ENCODE data around the gene ZBTB16. TPM values are rescaled to one million over a fixed set of nuclear protein-coding genes. Genes with fewer than 3 reads are reported as not detected.

Gene ZBTB16
- total RNA-seq, 2 donors from 2014 or later = 3.3 to 4.0 TPM

- H3K27me3 Mint-ChIP-seq (ENCODE audit: low read depth) = no peaks in the 10 kb centered on the region
- DNase-seq (no peak), ATAC-seq (replicated peaks in 1 of 2) (no peak)
- no peaks in the 10 kb centered on the region for H3K9me3 Mint-ChIP-seq
- H3K36me3 Mint-ChIP-seq (ENCODE audit: insufficient read depth in 2 of 2) = no peaks in the 10 kb centered on the region
- H3K27ac Mint-ChIP-seq = no peak overlapping the region
- H3K4me3 Mint-ChIP-seq = no peak overlapping the region
- no peaks in the 10 kb centered on the region for H3K4me1 Mint-ChIP-seq (ENCODE audit: low read depth)
These were observed 228.6 kb downstream of the ZBTB16 start for GRCh38 chr11:114288136-114288535.

DNA sequence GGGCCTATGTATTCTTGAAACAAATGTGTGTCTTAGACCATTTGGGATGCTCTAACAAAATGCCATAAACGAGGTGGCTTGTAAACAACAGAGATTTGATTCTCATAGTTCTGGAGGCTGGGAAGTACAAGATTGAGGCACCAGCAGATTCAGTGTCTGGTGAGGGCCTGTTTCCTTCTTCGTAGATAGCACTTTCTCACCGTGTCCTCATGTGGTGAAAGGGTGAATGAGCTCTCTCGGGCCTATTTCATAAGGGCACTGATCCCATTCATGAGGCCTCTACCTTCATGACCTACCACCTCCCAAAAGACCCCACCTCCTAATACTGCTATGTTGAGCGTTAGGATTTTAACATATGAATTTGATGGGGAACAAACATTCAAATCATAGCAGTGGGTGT lies 230.3 kb downstream of the ZBTB16 start:
- H3K27ac Mint-ChIP-seq = no peak overlapping the region
- DNase-seq = no peak
- H3K4me3 Mint-ChIP-seq = no peak overlapping the region
- no peak for ATAC-seq (replicated peaks in 1 of 2)
- no peaks in the 10 kb centered on the region for H3K4me1 Mint-ChIP-seq (ENCODE audit: low read depth)
- no peaks in the 10 kb centered on the region for H3K27me3 Mint-ChIP-seq (ENCODE audit: low read depth)
- H3K36me3 Mint-ChIP-seq (ENCODE audit: insufficient read depth in 2 of 2) = peaks cover 0 to 1% of the 10 kb centered on the region in 2 donors
- H3K9me3 Mint-ChIP-seq = peaks cover 0 to 2% of the 10 kb centered on the region in 2 donors

- DNase-seq (no peak), ATAC-seq (replicated peaks in 1 of 2) (no peak)
- Mint-ChIP-seq H3K27me3 (ENCODE audit: low read depth) (no peaks in the 10 kb centered on the region), H3K36me3 (ENCODE audit: insufficient read depth in 2 of 2) (peaks cover 0 to 1% of the 10 kb centered on the region in 2 donors), H3K4me3 (no peak overlapping the region), H3K9me3 (peaks cover 0 to 2% of the 10 kb centered on the region in 2 donors), H3K27ac (no peak overlapping the region), H3K4me1 (ENCODE audit: low read depth) (no peaks in the 10 kb centered on the region)
These were observed 231.2 kb downstream of the ZBTB16 start for GRCh38 chr11:114290503-114291235.

- ATAC-seq (replicated peaks in 1 of 2) (no peak), DNase-seq (no peak)
- Mint-ChIP-seq H3K9me3 (peaks cover 0 to 2% of the 10 kb centered on the region in 2 donors), H3K4me1 (ENCODE audit: low read depth) (no peaks in the 10 kb centered on the region), H3K36me3 (ENCODE audit: insufficient read depth in 2 of 2) (peaks cover 0 to 1% of the 10 kb centered on the region in 2 donors), H3K27me3 (ENCODE audit: low read depth) (no peaks in the 10 kb centered on the region), H3K27ac (no peak overlapping the region), H3K4me3 (no peak overlapping the region)
These were observed 231.9 kb downstream of the ZBTB16 start for GRCh38 chr11:114291381-114291780.

GRCh38 chr11:114291842-114292680 lies 232.6 kb downstream of the ZBTB16 start:
- peaks cover 0 to 1% of the 10 kb centered on the region in 2 donors for H3K36me3 Mint-ChIP-seq (ENCODE audit: insufficient read depth in 2 of 2)
- ATAC-seq (replicated peaks in 1 of 2) (no peak), DNase-seq (no peak)
- H3K27me3 Mint-ChIP-seq (ENCODE audit: low read depth) = no peaks in the 10 kb centered on the region
- H3K4me3 Mint-ChIP-seq = peak overlapping the region in 1 of 2 donors; percentile 78
- peak overlapping the region; percentile 46 for H3K27ac Mint-ChIP-seq
- peaks cover 0 to 2% of the 10 kb centered on the region in 2 donors for H3K9me3 Mint-ChIP-seq
- no peaks in the 10 kb centered on the region for H3K4me1 Mint-ChIP-seq (ENCODE audit: low read depth)

DNA sequence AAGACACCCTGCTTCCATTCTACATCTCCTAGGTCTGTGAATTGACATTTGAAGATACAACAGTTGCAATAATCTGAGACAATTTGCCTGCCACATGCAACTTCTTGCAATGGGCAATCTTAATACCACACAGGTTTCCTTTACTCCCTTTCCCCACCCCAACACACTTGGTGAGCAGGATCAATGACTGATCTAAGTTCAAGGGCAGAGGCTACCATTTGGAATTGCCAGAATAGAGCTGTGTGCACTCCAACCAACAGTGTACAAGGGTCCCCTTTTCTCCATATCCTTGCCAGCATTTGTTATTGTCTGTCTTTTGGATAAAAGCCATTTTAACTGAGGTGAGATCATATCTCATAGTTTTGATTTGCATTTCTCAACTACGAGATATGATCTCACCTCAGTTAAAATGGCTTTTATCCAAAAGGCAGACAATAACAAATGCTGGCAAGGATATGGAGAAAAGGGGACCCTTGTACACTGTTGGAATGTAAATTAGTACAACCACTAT lies 233.7 kb downstream of the ZBTB16 start:
- no peak for DNase-seq
- ATAC-seq (replicated peaks in 1 of 2) = no peak
- H3K4me3 Mint-ChIP-seq = no peak overlapping the region
- no peaks in the 10 kb centered on the region for H3K27me3 Mint-ChIP-seq (ENCODE audit: low read depth)
- no peak overlapping the region for H3K27ac Mint-ChIP-seq
- H3K36me3 Mint-ChIP-seq (ENCODE audit: insufficient read depth in 2 of 2) = peaks cover 0 to 1% of the 10 kb centered on the region in 2 donors
- H3K4me1 Mint-ChIP-seq (ENCODE audit: low read depth) = no peaks in the 10 kb centered on the region
- H3K9me3 Mint-ChIP-seq = peaks cover 0 to 2% of the 10 kb centered on the region in 2 donors

DNA sequence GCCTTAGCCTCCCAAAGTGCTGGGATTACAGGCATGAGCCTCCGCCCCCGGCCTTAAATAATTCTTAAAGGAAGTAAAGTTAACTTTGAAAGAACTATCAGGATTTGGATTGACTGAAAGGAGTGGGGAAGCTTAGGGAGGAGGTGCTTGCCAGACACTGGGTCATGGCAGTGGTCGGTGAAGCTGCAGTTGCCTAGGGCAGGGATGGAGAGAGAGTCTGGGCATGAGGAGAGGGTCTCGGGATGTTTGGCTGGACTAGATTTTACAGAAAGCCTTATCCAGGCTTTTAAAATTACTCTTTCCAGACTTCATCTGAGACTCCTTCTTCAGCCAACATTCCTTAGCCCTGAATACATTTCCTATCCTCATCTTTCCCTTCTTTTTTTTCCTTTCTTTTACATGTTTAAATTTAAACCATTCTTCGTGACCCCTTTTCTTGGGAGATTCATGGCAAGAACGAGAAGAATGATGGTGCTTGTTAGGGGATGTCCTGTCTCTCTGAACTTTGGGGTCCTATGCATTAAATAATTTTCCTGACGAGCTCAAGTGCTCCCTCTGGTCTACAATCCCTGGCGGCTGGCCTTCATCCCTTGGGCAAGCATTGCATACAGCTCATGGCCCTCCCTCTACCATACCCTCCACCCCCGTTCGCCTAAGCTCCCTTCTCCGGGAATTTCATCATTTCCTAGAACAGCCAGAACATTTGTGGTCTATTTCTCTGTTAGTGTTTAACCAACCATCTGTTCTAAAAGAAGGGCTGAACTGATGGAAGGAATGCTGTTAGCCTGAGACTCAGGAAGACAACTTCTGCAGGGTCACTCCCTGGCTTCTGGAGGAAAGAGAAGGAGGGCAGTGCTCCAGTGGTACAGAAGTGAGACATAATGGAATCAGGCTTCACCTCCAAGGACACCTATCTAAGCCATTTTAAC lies 236.4 kb downstream of the ZBTB16 start, which contains the start of gene NNMT:
Gene NNMT, plus strand, starts transcription at position 724 of the 929 bp plus-strand sequence. Its CDS starts 158 bp downstream, at position 882.
- Mint-ChIP-seq H3K4me3 (no peak within 1 kb of the TSS), H3K27me3 (ENCODE audit: low read depth) (no peaks in the 10 kb centered on the region), H3K36me3 (ENCODE audit: insufficient read depth in 2 of 2) (peaks cover 0 to 6% of the 10 kb centered on the region in 2 donors), H3K27ac (no peak within 1 kb of the TSS), H3K4me1 (ENCODE audit: low read depth) (no peaks in the 10 kb centered on the region), H3K9me3 (peaks cover 0 to 4% of the 10 kb centered on the region in 2 donors)
- ATAC-seq (replicated peaks in 1 of 2) = no peak
- no peak for DNase-seq

- Mint-ChIP-seq H3K4me3 (no peak overlapping the region), H3K36me3 (ENCODE audit: insufficient read depth in 2 of 2) (peaks cover 0 to 8% of the 10 kb centered on the region in 2 donors), H3K4me1 (ENCODE audit: low read depth) (no peaks in the 10 kb centered on the region), H3K27me3 (ENCODE audit: low read depth) (no peaks in the 10 kb centered on the region), H3K9me3 (peaks cover 0 to 4% of the 10 kb centered on the region in 2 donors), H3K27ac (no peak overlapping the region)
- ATAC-seq (replicated peaks in 1 of 2) = no peak
- no peak for DNase-seq
These were observed 237.3 kb downstream of the ZBTB16 start for GRCh38 chr11:114296605-114297372.

- Mint-ChIP-seq H3K4me1 (ENCODE audit: low read depth) (no peaks in the 10 kb centered on the region), H3K27ac (no peak overlapping the region), H3K27me3 (ENCODE audit: low read depth) (no peaks in the 10 kb centered on the region), H3K9me3 (peaks cover 2 to 6% of the 10 kb centered on the region in 2 donors), H3K36me3 (ENCODE audit: insufficient read depth in 2 of 2) (peaks cover 0 to 9% of the 10 kb centered on the region in 2 donors), H3K4me3 (no peak overlapping the region)
- no peak for DNase-seq
- no peak for ATAC-seq (replicated peaks in 1 of 2)
These were observed 238.5 kb downstream of the ZBTB16 start for GRCh38 chr11:114297806-114298709.

DNA sequence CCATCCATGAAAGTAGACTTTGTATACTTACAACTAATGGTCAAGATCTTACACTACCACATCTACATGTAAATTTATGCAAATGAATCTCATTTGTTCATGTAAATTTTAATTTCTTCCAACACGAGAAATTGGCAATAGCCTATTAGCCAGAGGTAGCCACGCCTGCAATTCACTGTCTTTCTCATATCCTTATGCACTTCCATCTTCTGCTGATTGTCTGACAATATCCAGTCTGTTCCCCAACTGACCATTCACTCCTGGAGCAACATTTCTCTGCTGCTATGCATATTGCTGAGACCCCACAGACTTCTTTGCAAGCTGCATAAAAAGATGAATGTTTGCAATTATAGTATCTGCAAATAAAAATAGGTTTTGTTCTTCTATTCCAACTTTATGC lies 239.2 kb downstream of the ZBTB16 start:
- Mint-ChIP-seq H3K4me1 (ENCODE audit: low read depth) (no peaks in the 10 kb centered on the region), H3K9me3 (peaks cover 2 to 6% of the 10 kb centered on the region in 2 donors), H3K36me3 (ENCODE audit: insufficient read depth in 2 of 2) (peaks cover 0 to 9% of the 10 kb centered on the region in 2 donors), H3K27ac (no peak overlapping the region), H3K27me3 (ENCODE audit: low read depth) (no peaks in the 10 kb centered on the region), H3K4me3 (no peak overlapping the region)
- ATAC-seq (replicated peaks in 1 of 2) (no peak), DNase-seq (no peak)
